Jurkat, Clone E6-1 (cell line): ENCODE data around the gene SLC13A5.

Experiments used
- DNase-seq: peaks from one replicate; pipeline ENCODE4 v3.0.0-alpha.2; 2011; ENCODE audit warnings: low read depth, low spot score
- H3K4me3 ChIP-seq: 2 replicates; pipeline ENCODE4 v1.5.1; 2011; ENCODE audit warnings: mild to moderate bottlenecking, low read length, control low read depth, moderate library complexity

The SLC13A5 gene

DNA sequence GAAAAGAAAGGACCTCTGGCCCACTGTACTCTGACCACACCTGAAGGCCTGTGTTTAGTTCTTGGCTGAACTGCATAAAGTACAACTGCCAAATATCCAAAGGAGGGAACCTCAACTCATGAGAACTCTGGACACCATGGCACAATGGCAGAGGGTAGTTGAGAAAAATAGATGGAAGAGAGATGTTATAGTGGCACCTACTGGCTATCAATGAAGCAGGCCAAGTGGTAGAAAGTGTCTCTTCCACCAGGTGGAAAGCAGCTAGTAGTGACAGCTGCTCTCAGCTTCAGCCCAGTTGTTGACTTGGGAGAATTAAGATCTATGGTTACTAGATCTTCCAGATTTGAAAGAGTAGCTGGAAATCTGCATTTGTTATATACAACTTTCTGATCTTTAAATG is 65.0 kb downstream of the SLC13A5 start:
- H3K4me3 ChIP-seq: no peak overlapping the region
- no peak for DNase-seq

DNA sequence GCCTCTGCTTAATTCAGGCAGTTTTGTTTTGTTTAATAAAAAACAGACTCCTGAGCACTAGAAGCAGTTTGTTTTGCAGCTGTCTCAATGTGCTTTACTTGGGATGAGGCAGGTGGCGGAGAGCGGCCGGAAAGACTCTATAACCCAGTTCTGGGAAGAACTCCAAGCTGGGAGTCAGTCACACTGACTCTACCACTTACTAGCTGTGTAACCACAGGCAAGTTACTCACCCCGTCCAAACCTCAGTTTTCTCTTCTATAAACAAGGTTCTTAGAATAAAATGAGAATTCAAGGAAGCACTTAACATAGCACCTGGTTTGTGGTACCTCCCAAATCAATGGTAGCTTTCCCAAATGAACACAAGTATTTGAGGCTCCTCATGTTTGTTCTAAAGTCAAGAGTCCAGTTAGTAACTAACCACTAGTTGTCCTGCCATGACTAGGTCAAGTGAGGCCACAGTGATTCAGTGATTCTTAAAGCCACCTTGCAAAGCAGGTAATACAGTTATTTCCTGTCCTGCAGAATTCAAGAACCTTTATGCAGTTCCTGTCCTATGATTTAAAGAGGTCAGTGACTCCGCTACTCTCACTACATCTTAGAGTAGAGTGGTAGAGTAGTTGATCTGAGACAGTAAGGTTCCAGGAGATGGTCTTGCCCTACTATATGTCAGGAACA is 69.6 kb downstream of the SLC13A5 start:
- DNase-seq: no peak
- H3K4me3 ChIP-seq: no peak overlapping the region

DNA sequence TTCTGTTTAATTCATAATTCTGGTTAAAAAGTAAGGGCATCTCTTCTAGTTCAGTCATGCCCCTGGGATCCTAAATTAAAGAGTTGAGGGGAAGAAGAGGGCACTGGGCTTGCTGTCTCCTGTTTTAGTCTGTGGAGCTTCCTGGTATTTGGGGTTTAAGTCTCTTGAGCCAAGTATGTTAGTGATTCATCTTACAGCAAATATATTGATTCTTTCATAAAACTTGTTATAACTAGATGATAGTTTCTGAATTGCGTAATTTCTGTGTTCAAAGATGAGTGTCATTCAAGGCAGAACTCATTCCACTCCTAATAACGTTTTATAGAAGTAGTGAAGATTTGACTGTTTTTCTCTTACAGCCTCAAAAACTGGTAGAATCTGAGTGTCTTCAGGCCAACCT is 70.6 kb downstream of the SLC13A5 start:
- no peak overlapping the region for H3K4me3 ChIP-seq
- no peak for DNase-seq

DNA sequence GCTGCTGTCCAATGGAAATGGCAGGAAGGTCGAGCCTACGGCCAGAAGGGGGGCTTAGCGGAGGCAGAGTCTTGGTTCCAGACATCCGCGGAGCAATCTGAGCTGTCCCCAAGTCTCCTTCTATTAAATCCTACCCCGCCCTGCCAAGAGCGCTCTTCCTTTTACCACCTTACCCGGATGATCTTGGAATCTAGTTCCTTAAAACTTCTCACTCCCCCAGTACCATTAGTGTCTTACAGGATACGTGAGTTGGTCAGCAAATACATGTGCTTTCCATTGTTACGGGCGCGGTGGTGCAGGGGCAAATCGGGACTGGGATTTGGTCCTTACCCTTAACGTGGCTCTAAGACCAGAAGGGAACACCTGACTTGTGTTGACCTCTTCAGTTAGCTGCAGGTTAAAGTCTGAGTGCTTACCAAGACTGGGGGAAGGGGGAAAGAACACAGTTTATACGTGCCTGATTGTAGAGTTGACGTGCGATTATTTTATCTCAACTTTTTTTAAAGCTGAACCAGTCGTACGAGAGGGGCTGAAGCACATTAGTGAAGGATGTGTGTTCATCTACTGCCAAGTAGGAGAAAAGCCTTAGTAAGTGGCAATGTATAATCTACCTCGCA is 71.8 kb downstream of the SLC13A5 start:
- peak overlapping the region; percentile 93 for H3K4me3 ChIP-seq
- DNase-seq: peak; percentile 23

DNA sequence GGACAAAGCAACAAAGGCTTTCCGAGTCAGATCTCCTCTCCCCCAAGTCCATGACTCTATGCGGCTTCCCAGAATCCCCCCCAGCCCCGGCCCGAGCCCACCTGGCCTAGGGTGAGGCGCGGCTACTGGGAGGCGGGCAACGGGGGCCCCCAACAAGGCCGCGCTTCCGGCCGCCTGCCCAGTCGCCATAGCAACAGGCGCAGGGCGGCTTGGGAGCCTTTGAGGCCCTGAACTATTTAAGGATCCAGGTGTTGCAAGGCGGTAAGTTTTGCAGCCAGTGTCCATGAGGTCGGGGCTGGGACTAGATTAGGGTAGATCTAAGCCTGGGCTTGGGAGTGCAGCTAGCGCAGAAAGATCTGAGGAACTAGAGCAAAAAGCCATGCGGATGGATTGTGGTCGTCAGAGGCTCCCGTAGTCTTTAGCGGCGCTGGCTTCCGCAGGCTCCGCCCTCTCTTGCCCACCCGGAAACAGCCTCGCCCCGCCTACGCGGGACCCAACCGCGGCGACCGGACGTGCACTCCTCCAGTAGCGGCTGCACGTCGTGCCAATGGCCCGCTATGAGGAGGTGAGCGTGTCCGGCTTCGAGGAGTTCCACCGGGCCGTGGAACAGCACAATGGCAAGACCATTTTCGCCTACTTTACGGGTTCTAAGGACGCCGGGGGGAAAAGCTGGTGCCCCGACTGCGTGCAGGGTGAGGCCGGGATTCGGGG is 72.5 kb downstream of the SLC13A5 start, which contains the start of the genes KIAA0753 and TXNDC17:
Gene KIAA0753 (minus strand): TSS at position 176 of the 711 bp plus-strand sequence. CDS start 5,608 bp downstream, outside the sequence.
Gene TXNDC17 (plus strand): TSS at position 525 of the 711 bp plus-strand sequence. CDS start 23 bp downstream, at position 548.
- peak within 1 kb of the TSS; percentile 93 for H3K4me3 ChIP-seq
- DNase-seq: peak; percentile 85

DNA sequence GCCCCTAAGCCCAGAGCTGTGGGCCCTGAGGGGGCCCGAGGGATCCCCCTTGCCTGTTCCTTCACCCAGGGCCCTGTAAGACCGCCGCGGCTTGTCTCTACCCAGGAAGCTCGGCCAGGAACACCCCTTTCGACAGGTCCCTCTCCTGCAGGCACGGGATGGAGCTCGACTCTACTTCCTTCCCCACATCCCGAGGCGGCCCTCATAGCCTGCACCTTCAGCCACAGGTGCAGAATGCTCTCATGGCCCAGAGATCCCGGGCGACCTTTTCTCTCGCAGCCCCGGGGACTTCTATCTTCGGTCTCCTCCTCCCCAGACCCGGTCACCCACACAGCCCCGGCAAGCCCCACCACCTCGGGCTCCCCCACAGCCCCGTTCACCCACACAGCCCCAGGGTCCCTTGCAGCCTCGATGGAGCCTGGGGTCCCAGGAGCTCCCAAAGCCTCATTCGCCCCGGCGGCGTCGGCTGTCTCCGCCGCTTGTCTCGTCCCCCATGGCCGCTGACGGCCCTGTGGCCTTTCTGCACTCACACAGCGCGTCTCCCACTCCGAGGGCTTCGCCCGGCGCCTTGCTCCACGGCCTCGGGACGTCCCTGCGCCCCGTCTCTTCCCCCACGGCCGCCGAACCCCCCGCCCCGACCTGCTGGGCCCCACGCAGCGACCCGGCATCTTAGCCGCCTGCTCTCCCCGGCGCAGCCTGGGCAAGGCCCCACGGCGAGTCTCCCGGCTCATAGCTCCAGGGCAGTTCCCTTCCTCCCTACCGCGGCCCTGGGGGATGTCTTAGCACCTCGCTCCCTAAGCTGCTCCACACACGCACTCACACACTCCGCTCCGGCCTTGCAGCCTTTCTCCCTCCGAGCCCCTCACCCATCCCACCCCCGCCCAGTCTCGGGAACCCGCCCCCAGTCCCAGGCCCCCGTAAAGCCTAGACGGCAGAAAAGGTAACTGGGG is 73.3 kb downstream of the SLC13A5 start:
- H3K4me3 ChIP-seq: peak overlapping the region; percentile 93
- no peak for DNase-seq

DNA sequence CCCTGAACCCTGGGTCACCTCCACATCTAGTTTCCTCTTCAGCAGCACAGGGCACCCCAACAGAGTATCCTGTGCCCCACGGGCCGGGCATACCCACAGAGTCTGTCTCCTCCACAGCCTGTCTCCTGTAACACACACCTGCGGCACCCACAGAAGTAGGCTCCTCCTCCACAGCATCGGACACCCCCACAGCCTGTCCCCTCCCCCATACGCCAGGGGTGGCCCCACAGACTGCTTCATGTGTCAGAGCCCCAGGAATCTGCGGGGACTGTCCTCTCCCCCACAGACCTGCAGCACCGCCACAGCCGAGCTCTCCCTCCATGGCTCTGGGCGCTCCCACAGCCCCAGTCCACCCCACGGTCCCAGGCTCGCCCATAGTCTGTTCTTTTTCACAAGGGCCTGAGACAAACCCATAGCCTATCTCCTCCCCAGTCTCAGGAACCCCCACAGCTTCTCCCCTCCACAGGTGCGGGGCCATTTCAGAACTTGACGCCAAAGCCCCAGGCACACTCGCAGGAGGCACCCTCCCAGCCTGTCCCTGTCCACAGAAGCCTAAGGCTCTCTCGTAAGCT is 74.1 kb downstream of the SLC13A5 start:
- DNase-seq: no peak
- peak overlapping the region; percentile 93 for H3K4me3 ChIP-seq

DNA sequence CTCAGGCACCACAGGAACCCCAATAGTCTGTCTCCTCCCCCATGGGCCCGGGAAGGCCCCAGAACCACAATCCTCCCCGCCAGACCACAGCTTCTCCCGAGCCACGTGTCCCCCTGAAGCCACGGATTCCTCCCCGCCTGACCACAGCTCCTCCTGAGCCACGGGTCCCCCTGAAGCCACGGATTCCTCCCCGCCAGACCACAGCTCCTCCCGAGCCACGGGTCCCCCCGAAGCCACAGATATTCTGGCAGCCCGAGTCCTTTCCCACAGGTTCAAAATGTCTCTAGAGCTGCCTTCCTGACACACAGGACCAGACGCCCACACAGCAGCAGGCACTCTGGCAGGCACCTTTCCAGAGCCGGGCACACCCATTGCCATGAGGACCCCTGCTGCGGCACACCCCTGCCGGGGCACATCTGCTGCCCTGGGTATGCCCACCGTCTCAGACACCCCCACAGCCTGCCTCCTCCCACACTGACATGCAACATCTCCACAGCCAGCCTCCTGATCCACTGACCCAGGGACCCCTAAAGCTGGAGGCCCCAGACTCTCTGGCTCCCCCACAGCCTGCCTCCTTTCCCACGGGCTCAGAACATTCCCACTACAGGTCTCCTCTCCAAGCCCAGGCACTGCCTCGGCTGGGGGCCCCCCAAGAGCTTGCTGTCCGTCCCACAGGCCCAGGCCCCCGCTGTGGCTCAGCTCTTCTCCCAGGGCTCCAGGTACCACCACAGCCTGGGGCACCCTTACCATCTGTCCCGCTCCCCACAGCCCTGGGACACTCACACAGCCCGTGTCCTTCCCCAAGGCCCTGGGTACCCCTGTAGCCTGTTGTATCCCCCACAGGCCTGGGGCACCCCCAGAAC is 74.9 kb downstream of the SLC13A5 start:
- DNase-seq: no peak
- peak overlapping the region; percentile 93; the same call in 1 of the 2 replicates for H3K4me3 ChIP-seq

DNA sequence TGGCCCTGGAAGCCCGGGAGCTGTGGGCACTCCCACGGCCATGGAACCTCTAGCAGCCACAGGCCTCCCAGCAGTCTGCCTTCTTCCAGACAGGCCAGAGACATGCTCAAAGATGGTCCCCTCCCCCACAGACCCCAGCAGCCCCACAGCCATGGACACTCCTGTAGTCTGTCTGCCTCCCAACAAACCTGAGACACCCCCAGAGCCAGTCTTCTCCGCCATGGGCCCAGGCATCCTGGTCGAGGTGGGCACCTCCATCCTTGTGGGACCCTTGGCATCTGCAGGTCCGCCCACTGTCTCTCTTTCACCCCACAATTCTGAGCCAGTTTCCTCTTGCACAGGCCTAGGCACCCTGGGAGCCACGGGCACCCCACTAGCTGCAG is 75.7 kb downstream of the SLC13A5 start:
- no peak for DNase-seq
- H3K4me3 ChIP-seq: no peak overlapping the region

DNA sequence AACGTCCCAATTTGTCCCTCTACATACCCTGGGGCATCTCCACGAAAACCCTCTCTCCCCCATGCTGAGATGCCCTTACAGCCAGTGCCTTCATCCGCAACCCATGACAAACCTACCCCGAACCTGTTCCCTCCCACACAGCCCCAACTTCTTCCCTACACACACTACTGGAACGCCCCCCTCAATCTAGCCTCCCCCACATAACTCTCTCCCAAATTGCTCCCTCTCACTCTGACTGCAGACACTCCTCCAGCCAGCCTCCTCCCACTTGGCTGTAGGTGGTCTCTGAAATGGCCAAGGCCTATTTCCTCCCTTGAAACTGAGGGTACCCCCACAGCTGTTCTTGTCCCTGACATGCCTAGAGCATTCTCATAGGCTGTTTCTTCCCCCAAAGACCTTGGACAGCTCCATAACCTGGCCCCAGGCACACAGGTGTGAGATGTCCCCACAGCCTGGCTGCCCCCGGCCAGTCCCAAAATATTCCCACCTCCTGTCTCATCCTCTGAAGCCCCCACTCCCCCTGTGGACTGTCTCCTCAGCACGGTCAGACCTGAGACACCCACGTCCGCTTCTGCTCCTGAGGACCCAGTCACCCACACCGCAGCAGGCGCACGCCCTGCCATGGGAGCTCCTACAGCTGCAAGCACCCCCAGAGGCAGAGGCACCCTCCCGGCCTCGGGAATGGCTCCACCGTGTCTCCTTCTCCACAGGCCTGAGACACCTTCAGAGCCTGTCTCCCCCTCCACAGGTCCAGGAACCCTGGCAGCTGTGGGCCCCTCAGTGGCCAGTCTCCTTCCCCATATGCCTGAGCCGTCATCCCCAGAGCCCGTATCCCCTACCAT is 76.3 kb downstream of the SLC13A5 start:
- no peak overlapping the region for H3K4me3 ChIP-seq
- DNase-seq: no peak

DNA sequence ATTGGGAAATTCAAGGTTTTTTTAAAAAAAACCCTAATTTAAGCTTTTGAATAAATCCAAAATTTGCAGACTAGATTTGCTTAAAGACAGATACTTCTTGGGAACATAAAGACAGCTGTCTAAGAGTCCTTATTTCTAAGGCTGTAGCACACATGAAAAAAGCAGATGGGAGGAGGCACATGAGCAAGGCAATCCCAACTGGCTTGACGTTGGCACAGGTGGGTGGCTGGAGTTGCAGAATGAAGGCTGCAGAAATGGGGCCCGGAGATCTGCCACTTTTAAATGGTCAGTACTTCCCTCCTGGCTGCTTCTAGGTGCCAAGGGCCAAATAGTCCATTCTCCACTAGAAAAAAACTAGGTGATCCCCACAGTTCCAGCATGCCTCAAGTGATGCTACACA is 77.1 kb downstream of the SLC13A5 start:
- DNase-seq: no peak
- H3K4me3 ChIP-seq: no peak overlapping the region
